ENCODE results near the gene DMP1.

Gene DMP1

GRCh38 chr4:87697272-87697671, 47.2 kb downstream of the DMP1 start:
- no peaks in the 10 kb centered on the region for H3K79me2 ChIP-seq (ENCODE audit: insufficient read depth, low read depth)
- no peak overlapping the region for H3K27ac ChIP-seq
- H3K36me3 ChIP-seq (ENCODE audit: insufficient read depth), result no peaks in the 10 kb centered on the region
- no peaks in the 10 kb centered on the region for H3K27me3 ChIP-seq (ENCODE audit: insufficient read depth, low read depth)
- no peak overlapping the region for H3K9ac ChIP-seq
- H2AFZ ChIP-seq (ENCODE audit: low read depth), result no peak overlapping the region
- no peaks in the 10 kb centered on the region for H4K20me1 ChIP-seq (ENCODE audit: insufficient read depth)
- no peaks in the 10 kb centered on the region for H3K4me1 ChIP-seq (ENCODE audit: low read depth, poor library complexity, severe bottlenecking)
- TF ChIP-seq CTCF (conservative IDR thresholded peaks at IDR 0.05; ENCODE audit: low read depth, low read length), result no peak
- no peak overlapping the region for H3K4me2 ChIP-seq
- H3K4me3 ChIP-seq (IDR thresholded peaks at IDR 0.05; ENCODE audit: insufficient read depth, low read depth, low read length), result no peak overlapping the region

GRCh38 chr4:87697945-87698344, 47.9 kb downstream of the DMP1 start:
- no peaks in the 10 kb centered on the region for H3K27me3 ChIP-seq (ENCODE audit: insufficient read depth, low read depth)
- H3K9ac ChIP-seq, result no peak overlapping the region
- H3K4me2 ChIP-seq, result no peak overlapping the region
- H3K36me3 ChIP-seq (ENCODE audit: insufficient read depth), result no peaks in the 10 kb centered on the region
- H2AFZ ChIP-seq (ENCODE audit: low read depth), result no peak overlapping the region
- H3K79me2 ChIP-seq (ENCODE audit: insufficient read depth, low read depth), result no peaks in the 10 kb centered on the region
- no peaks in the 10 kb centered on the region for H4K20me1 ChIP-seq (ENCODE audit: insufficient read depth)
- no peak overlapping the region for H3K27ac ChIP-seq
- H3K4me1 ChIP-seq (ENCODE audit: low read depth, poor library complexity, severe bottlenecking), result no peaks in the 10 kb centered on the region
- no peak overlapping the region for H3K4me3 ChIP-seq (IDR thresholded peaks at IDR 0.05; ENCODE audit: insufficient read depth, low read depth, low read length)
- no peak for TF ChIP-seq CTCF (conservative IDR thresholded peaks at IDR 0.05; ENCODE audit: low read depth, low read length)

GRCh38 chr4:87698394-87698793, 48.3 kb downstream of the DMP1 start:
- no peak overlapping the region for H3K4me2 ChIP-seq
- no peaks in the 10 kb centered on the region for H3K36me3 ChIP-seq (ENCODE audit: insufficient read depth)
- H3K79me2 ChIP-seq (ENCODE audit: insufficient read depth, low read depth), result no peaks in the 10 kb centered on the region
- no peak overlapping the region for H3K9ac ChIP-seq
- no peak overlapping the region for H2AFZ ChIP-seq (ENCODE audit: low read depth)
- H3K27me3 ChIP-seq (ENCODE audit: insufficient read depth, low read depth), result no peaks in the 10 kb centered on the region
- H3K4me3 ChIP-seq (IDR thresholded peaks at IDR 0.05; ENCODE audit: insufficient read depth, low read depth, low read length), result no peak overlapping the region
- H3K27ac ChIP-seq, result no peak overlapping the region
- no peaks in the 10 kb centered on the region for H4K20me1 ChIP-seq (ENCODE audit: insufficient read depth)
- TF ChIP-seq CTCF (conservative IDR thresholded peaks at IDR 0.05; ENCODE audit: low read depth, low read length), result no peak
- no peaks in the 10 kb centered on the region for H3K4me1 ChIP-seq (ENCODE audit: low read depth, poor library complexity, severe bottlenecking)

- H4K20me1 ChIP-seq (ENCODE audit: insufficient read depth), result no peaks in the 10 kb centered on the region
- no peak overlapping the region for H2AFZ ChIP-seq (ENCODE audit: low read depth)
- no peak overlapping the region for H3K27ac ChIP-seq
- no peak overlapping the region for H3K9ac ChIP-seq
- no peaks in the 10 kb centered on the region for H3K79me2 ChIP-seq (ENCODE audit: insufficient read depth, low read depth)
- H3K4me2 ChIP-seq, result no peak overlapping the region
- H3K36me3 ChIP-seq (ENCODE audit: insufficient read depth), result no peaks in the 10 kb centered on the region
- TF ChIP-seq CTCF (conservative IDR thresholded peaks at IDR 0.05; ENCODE audit: low read depth, low read length), result no peak
- H3K4me3 ChIP-seq (IDR thresholded peaks at IDR 0.05; ENCODE audit: insufficient read depth, low read depth, low read length), result no peak overlapping the region
- peaks cover 12% of the 10 kb centered on the region for H3K4me1 ChIP-seq (ENCODE audit: low read depth, poor library complexity, severe bottlenecking)
- no peaks in the 10 kb centered on the region for H3K27me3 ChIP-seq (ENCODE audit: insufficient read depth, low read depth)
Measured at GRCh38 chr4:87704001-87704400, 53.9 kb downstream of the DMP1 start.

Data from KMS-11 (cell line).